Neural cell (in vitro differentiated cells): Measurements from ENCODE around the gene IL1A. TPM values are rescaled to one million over a fixed set of nuclear protein-coding genes. Genes with fewer than 3 reads are reported as not detected.

Source experiments
- H2AFZ ChIP-seq: fragments of 200-600, 300-800 bp; sonication (generic), shearing (Covaris generic); 2 replicates; pipeline ENCODE4 v1.6.0; 2014; ENCODE audit warnings: low read depth, mild to moderate bottlenecking, antibody characterized with exemption, low read length, moderate library complexity
- H3F3A ChIP-seq: fragments of 200-600 bp; shearing (Covaris generic); 2 replicates; pipeline ENCODE4 v1.6.1; 2016; ENCODE audit warnings: mild to moderate bottlenecking, moderate library complexity, mixed read lengths, antibody characterized with exemption, low read length; ENCODE audit not compliant: insufficient read depth, poor library complexity, severe bottlenecking
- H3K27ac ChIP-seq: fragments of 200-600, 300-800 bp; sonication (generic), shearing (Covaris generic); 2 replicates; pipeline ENCODE4 v1.5.1; 2014; ENCODE audit warnings: mild to moderate bottlenecking, low read length, moderate library complexity
- H3K27me3 ChIP-seq: fragments of 300-800, 200-600 bp; sonication (generic), shearing (Covaris generic); 2 replicates; pipeline ENCODE4 v1.6.0; 2014; ENCODE audit warnings: mild to moderate bottlenecking, low read depth, low read length, moderate library complexity; ENCODE audit not compliant: insufficient read depth
- H3K36me3 ChIP-seq: fragments of 300-800, 200-600 bp; sonication (generic), shearing (Covaris generic); 2 replicates; pipeline ENCODE4 v1.5.1; 2014; ENCODE audit warnings: mild to moderate bottlenecking, antibody characterized with exemption, low read length, moderate library complexity; ENCODE audit not compliant: insufficient read depth
- H3K4me2 ChIP-seq: fragments of 300-800, 200-600 bp; sonication (generic), shearing (Covaris generic); 2 replicates; pipeline ENCODE4 v1.6.0; 2014; ENCODE audit warnings: mild to moderate bottlenecking, low read length
- H3K4me3 ChIP-seq: fragments of 300-800, 200-600 bp; sonication (generic), shearing (Covaris generic); 2 replicates; pipeline ENCODE4 v1.5.1; 2014; ENCODE audit warnings: mild to moderate bottlenecking, low read length, moderate library complexity
- H3K79me2 ChIP-seq: fragments of 200-600 bp; shearing (Covaris generic); replicated peaks from 2 replicates; pipeline ENCODE4 v1.6.0; 2014; ENCODE audit warnings: mild to moderate bottlenecking, low read length, moderate library complexity; ENCODE audit not compliant: insufficient read depth
- H3K9ac ChIP-seq: fragments of 300-800, 200-600 bp; sonication (generic), shearing (Covaris generic); 2 replicates; pipeline ENCODE4 v1.6.1; 2016; ENCODE audit warnings: mild to moderate bottlenecking, low read length, mixed read lengths
- H3K9me2 ChIP-seq: fragments of 200-600 bp; shearing (Covaris generic); 2 replicates; pipeline ENCODE4 v1.6.1; 2016; ENCODE audit warnings: mild to moderate bottlenecking, low read length, mixed read lengths; ENCODE audit not compliant: insufficient read depth
- H3K9me3 ChIP-seq: fragments of 200-600, 300-800 bp; sonication (generic), shearing (Covaris generic); 2 replicates; pipeline ENCODE4 v1.6.1; 2016; ENCODE audit warnings: mild to moderate bottlenecking, mixed run types, low read length, moderate library complexity, mixed read lengths
- H4K20me1 ChIP-seq: fragments of 200-600 bp; shearing (Covaris generic); 2 replicates; pipeline ENCODE4 v1.6.1; 2016; ENCODE audit warnings: mild to moderate bottlenecking, mixed run types; ENCODE audit not compliant: insufficient read depth
- EP300 ChIP-seq: fragments of 450-650 bp; conservative IDR thresholded peaks from 2 replicates; pipeline ENCODE4 v1.6.1; 2014; ENCODE audit warnings: antibody characterized with exemption, mild to moderate bottlenecking, moderate library complexity; ENCODE audit not compliant: poor library complexity, severe bottlenecking
- EZH2 ChIP-seq: fragments of 200-600, 300-800 bp; shearing (Covaris generic), sonication (generic); IDR thresholded peaks from 2 replicates; pipeline ENCODE4 v1.6.1; 2014; ENCODE audit warnings: antibody characterized with exemption, low read length, borderline replicate concordance, mild to moderate bottlenecking; ENCODE audit not compliant: insufficient read depth, poor library complexity, severe bottlenecking
- MXI1 ChIP-seq: fragments of 450-650 bp; conservative IDR thresholded peaks from 2 replicates; pipeline ENCODE4 v1.6.1; 2014; ENCODE audit warnings: antibody characterized with exemption, mild to moderate bottlenecking; ENCODE audit not compliant: poor library complexity, severe bottlenecking
- POLR2AphosphoS5 ChIP-seq: IDR thresholded peaks from 2 replicates; pipeline ENCODE4 v1.6.1; 2012
- RAD21 ChIP-seq: fragments of 450-650 bp; conservative IDR thresholded peaks from 2 replicates; pipeline ENCODE4 v1.6.1; 2014; ENCODE audit warnings: antibody characterized with exemption, mild to moderate bottlenecking, moderate library complexity
- SMC3 ChIP-seq: fragments of 450-650 bp; conservative IDR thresholded peaks from 2 replicates; pipeline ENCODE4 v1.6.1; 2014; ENCODE audit warnings: antibody characterized with exemption, mild to moderate bottlenecking, moderate library complexity; ENCODE audit not compliant: poor library complexity
- TAF1 ChIP-seq: IDR thresholded peaks from 2 replicates; pipeline ENCODE4 v1.6.1; 2012; ENCODE audit warnings: low read depth
- polyA plus RNA-seq: library from polyadenylated mRNA; depleted of rRNA; stranded (reverse); fragments of >200 nt; gene quantifications from 2 replicates; pipeline ENCODE4 v1.2.3, GENCODE V29; 2014
- TF ChIP-seq, protein P1 (sequence below): IDR thresholded peaks from 2 replicates; pipeline ENCODE4 v1.6.1; 2012; ENCODE audit warnings: borderline replicate concordance
- TF ChIP-seq, protein P2 (sequence below): fragments of 450-650 bp; IDR thresholded peaks from 2 replicates; pipeline ENCODE4 v1.5.1; 2014; ENCODE audit warnings: antibody characterized with exemption, mild to moderate bottlenecking, moderate library complexity; ENCODE audit not compliant: poor library complexity, severe bottlenecking

IL1A gene
- polyA plus RNA-seq, 1 donor from 2014 or later: 0.14 TPM

DNA sequence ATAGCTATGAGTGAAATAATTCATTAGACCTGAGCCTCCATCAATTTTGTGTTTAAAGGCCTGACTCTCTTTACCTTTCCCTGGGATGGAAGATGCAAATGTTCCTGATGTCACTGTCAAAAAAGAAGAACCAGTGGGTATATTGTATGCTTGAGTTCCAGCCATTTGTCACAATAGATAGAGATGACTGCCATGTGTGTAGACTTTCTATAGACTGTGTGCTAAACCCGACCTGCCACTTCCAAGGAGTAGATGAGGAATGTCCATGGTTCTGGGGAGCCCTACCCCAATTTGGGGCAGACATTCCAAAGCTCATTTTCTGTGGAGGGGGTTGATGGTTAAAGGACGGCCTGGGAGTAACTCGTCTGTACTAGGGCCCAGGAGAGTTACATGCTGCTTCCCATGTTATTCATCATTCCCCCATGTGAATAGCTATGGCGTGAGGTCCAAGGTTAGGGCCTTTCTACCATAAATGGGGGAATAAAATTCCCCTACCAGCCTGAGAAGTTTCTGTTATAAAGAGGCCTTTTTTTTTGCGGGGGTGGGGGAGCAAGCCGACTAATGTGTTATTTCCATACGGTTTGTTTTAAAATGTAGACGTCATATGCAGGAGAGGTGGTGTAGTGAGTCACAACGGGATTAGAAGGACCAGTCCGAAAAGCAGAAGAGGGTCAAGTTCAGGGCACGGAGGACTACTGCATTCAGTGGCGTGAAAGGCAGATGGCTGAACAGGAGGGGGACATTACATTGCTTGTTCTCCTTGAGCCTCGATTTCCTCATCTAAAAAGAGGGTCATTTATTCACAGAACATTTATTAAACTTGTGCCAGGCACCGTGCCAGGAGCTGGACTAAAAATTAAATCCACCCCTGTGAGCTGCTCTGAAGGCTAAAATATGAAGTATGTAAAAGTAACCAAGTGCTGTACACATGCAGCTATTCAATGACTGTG, 28.3 kb upstream of the IL1A start:
- H4K20me1 ChIP-seq: no peaks in the 10 kb centered on the region
- H2AFZ ChIP-seq: no peak overlapping the region
- no peaks in the 10 kb centered on the region for H3K9me2 ChIP-seq
- H3K4me2 ChIP-seq: no peak overlapping the region
- H3K27me3 ChIP-seq: no peaks in the 10 kb centered on the region
- H3K79me2 ChIP-seq: no peaks in the 10 kb centered on the region
- H3F3A ChIP-seq: no peaks in the 10 kb centered on the region
- H3K36me3 ChIP-seq: no peaks in the 10 kb centered on the region
- TF ChIP-seq, protein P1, sequence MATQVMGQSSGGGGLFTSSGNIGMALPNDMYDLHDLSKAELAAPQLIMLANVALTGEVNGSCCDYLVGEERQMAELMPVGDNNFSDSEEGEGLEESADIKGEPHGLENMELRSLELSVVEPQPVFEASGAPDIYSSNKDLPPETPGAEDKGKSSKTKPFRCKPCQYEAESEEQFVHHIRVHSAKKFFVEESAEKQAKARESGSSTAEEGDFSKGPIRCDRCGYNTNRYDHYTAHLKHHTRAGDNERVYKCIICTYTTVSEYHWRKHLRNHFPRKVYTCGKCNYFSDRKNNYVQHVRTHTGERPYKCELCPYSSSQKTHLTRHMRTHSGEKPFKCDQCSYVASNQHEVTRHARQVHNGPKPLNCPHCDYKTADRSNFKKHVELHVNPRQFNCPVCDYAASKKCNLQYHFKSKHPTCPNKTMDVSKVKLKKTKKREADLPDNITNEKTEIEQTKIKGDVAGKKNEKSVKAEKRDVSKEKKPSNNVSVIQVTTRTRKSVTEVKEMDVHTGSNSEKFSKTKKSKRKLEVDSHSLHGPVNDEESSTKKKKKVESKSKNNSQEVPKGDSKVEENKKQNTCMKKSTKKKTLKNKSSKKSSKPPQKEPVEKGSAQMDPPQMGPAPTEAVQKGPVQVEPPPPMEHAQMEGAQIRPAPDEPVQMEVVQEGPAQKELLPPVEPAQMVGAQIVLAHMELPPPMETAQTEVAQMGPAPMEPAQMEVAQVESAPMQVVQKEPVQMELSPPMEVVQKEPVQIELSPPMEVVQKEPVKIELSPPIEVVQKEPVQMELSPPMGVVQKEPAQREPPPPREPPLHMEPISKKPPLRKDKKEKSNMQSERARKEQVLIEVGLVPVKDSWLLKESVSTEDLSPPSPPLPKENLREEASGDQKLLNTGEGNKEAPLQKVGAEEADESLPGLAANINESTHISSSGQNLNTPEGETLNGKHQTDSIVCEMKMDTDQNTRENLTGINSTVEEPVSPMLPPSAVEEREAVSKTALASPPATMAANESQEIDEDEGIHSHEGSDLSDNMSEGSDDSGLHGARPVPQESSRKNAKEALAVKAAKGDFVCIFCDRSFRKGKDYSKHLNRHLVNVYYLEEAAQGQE: no peak
- TF ChIP-seq, protein P2, sequence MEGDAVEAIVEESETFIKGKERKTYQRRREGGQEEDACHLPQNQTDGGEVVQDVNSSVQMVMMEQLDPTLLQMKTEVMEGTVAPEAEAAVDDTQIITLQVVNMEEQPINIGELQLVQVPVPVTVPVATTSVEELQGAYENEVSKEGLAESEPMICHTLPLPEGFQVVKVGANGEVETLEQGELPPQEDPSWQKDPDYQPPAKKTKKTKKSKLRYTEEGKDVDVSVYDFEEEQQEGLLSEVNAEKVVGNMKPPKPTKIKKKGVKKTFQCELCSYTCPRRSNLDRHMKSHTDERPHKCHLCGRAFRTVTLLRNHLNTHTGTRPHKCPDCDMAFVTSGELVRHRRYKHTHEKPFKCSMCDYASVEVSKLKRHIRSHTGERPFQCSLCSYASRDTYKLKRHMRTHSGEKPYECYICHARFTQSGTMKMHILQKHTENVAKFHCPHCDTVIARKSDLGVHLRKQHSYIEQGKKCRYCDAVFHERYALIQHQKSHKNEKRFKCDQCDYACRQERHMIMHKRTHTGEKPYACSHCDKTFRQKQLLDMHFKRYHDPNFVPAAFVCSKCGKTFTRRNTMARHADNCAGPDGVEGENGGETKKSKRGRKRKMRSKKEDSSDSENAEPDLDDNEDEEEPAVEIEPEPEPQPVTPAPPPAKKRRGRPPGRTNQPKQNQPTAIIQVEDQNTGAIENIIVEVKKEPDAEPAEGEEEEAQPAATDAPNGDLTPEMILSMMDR: no peak
- no peak for TF ChIP-seq TAF1
- TF ChIP-seq EZH2: no peak
- TF ChIP-seq POLR2AphosphoS5: no peak
- no peak for TF ChIP-seq RAD21
- TF ChIP-seq EP300: no peak
- TF ChIP-seq SMC3: no peak
- TF ChIP-seq MXI1: no peak
- no peak overlapping the region for H3K9ac ChIP-seq
- no peak overlapping the region for H3K4me3 ChIP-seq
- H3K9me3 ChIP-seq: no peaks in the 10 kb centered on the region
- no peak overlapping the region for H3K27ac ChIP-seq

DNA sequence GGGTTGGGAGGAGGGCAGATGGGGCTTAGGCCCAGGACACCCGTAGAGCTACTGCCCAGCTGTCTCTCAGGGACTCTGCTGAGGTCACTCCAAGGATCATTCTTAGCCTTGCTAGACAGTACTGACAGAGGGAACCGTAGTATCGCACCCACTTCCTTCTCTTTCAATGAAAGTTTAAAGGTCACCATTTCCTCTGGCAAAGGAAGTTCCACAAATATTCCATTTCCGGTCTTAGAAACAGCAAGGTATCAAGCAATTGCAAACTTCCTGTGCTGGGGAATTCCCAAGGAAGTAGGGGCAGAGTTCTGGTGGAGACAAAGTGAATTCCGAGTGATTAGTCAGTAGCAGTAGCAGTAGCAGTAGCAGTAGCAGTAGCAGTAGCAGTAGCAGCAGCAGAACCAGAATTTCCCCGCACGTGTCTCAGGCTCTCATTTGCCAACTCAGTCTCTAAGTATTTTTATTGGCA, 27.6 kb upstream of the IL1A start:
- no peaks in the 10 kb centered on the region for H3F3A ChIP-seq
- H3K4me3 ChIP-seq: no peak overlapping the region
- H3K9ac ChIP-seq: no peak overlapping the region
- no peaks in the 10 kb centered on the region for H3K27me3 ChIP-seq
- no peaks in the 10 kb centered on the region for H3K36me3 ChIP-seq
- H3K4me2 ChIP-seq: no peak overlapping the region
- no peak overlapping the region for H2AFZ ChIP-seq
- H3K79me2 ChIP-seq: no peaks in the 10 kb centered on the region
- no peaks in the 10 kb centered on the region for H3K9me3 ChIP-seq
- no peak for TF ChIP-seq EZH2
- no peak for TF ChIP-seq EP300
- TF ChIP-seq TAF1: no peak
- TF ChIP-seq, protein P1: no peak
- TF ChIP-seq POLR2AphosphoS5: no peak
- H3K9me2 ChIP-seq: no peaks in the 10 kb centered on the region
- H3K27ac ChIP-seq: no peak overlapping the region
- H4K20me1 ChIP-seq: no peaks in the 10 kb centered on the region
